ENCODE data around the gene SNRNP27. TPM values are rescaled to one million over a fixed set of nuclear protein-coding genes. Genes with fewer than 3 reads are reported as not detected.

The SNRNP27 gene
- total RNA-seq, 1 donor from 2014 or later, result 45.6 TPM

DNA sequence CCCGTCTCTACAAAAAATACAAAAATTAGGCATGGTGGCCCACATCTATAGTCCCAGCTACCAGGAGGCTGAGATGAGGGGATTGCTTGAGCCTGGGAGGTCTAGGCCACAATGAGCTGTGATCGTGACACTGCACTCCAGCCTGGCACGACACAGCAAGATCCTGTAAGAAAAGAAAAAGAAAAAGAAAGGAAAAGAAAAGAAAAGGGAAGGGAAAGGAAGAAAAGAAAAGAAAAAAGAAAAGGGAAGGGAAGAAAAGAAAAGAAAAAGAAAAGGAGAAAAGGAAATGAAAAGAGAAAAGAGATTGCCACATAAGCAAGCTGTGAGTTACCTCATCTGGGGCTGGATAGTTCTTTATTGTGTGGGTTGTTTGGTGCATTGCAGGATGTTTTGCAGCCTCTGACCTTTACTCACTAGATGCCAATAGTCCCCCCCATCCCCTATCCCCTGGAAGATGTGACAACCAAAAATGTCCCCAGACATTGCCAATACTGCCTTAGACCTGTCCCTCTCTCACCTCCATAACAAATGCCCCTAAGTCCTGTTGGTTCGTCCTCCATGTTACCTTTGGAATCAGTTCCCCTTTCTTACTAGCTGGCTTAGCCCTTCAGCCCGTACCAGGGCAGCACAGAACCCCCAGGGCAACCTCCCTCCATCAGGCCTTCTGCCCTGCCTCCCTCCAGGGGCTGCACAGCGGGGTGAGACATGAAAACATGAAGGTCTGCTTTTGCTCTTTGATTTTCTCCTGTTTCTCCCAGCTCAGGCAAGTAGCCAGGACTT, 58.8 kb downstream of the SNRNP27 start:
- Mint-ChIP-seq H3K27ac (no peak overlapping the region), H3K36me3 (no peaks in the 10 kb centered on the region), H3K4me3 (no peak overlapping the region), H3K27me3 (ENCODE audit: low read depth) (peaks cover 22% of the 10 kb centered on the region), H3K4me1 (no peaks in the 10 kb centered on the region), H3K9me3 (no peaks in the 10 kb centered on the region)
- no peak for DNase-seq (ENCODE audit: low spot score in 2 of 2, unreplicated experiment in 2 of 2)
- TF ChIP-seq, protein P1, sequence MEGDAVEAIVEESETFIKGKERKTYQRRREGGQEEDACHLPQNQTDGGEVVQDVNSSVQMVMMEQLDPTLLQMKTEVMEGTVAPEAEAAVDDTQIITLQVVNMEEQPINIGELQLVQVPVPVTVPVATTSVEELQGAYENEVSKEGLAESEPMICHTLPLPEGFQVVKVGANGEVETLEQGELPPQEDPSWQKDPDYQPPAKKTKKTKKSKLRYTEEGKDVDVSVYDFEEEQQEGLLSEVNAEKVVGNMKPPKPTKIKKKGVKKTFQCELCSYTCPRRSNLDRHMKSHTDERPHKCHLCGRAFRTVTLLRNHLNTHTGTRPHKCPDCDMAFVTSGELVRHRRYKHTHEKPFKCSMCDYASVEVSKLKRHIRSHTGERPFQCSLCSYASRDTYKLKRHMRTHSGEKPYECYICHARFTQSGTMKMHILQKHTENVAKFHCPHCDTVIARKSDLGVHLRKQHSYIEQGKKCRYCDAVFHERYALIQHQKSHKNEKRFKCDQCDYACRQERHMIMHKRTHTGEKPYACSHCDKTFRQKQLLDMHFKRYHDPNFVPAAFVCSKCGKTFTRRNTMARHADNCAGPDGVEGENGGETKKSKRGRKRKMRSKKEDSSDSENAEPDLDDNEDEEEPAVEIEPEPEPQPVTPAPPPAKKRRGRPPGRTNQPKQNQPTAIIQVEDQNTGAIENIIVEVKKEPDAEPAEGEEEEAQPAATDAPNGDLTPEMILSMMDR (IDR thresholded peaks at IDR 0.05; ENCODE audit: unreplicated experiment), result no peak

DNA sequence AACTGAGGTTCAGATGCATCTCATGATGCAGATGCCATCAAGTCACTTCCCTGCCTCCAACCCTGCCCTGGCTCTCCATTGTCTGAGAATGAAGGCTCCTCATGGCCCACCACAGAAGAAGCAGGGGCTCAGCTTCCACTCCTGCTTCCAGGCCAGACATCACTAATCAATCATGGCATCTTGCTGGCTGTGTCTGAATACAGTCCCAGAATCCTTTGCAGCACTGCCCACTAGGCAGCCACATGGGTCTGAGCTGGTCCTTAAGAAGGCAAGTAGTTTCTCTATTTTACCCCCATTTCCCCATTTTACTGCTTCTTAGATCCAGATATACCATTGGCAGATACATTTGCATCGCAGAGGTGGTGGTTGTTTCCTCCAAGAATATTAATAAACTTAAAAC, 60.3 kb downstream of the SNRNP27 start:
- H3K4me3 Mint-ChIP-seq, result no peak overlapping the region
- H3K4me1 Mint-ChIP-seq, result no peaks in the 10 kb centered on the region
- TF ChIP-seq, protein P1 (IDR thresholded peaks at IDR 0.05; ENCODE audit: unreplicated experiment), result no peak
- no peak for DNase-seq (ENCODE audit: low spot score in 2 of 2, unreplicated experiment in 2 of 2)
- H3K36me3 Mint-ChIP-seq, result no peaks in the 10 kb centered on the region
- H3K27ac Mint-ChIP-seq, result no peak overlapping the region
- H3K27me3 Mint-ChIP-seq (ENCODE audit: low read depth), result peaks cover 31% of the 10 kb centered on the region
- no peaks in the 10 kb centered on the region for H3K9me3 Mint-ChIP-seq

Other genes starting within 250 kb of the SNRNP27 start
- 41.4 to 45.1 TPM (median 42.2 TPM) in 3 replicates for gene ANXA4, start 151.8 kb upstream of the SNRNP27 start, total RNA-seq
- gene GMCL1, start 64.3 kb upstream of the SNRNP27 start, total RNA-seq, result 14.1 to 18.6 TPM (median 16.3 TPM) in 3 replicates
- gene MXD1, start 21.2 kb downstream of the SNRNP27 start, total RNA-seq, result 8.7 to 10.4 TPM (median 9.7 TPM) in 3 replicates
- gene ASPRV1, start 67.7 kb downstream of the SNRNP27 start, total RNA-seq, result 2.6 to 3.6 TPM (median 3.5 TPM) in 3 replicates
- gene PCBP1, start 193.5 kb downstream of the SNRNP27 start, total RNA-seq, result 245 to 257 TPM (median 255 TPM) in 3 replicates